ENCODE data around the gene REC114.

REC114 gene

DNA sequence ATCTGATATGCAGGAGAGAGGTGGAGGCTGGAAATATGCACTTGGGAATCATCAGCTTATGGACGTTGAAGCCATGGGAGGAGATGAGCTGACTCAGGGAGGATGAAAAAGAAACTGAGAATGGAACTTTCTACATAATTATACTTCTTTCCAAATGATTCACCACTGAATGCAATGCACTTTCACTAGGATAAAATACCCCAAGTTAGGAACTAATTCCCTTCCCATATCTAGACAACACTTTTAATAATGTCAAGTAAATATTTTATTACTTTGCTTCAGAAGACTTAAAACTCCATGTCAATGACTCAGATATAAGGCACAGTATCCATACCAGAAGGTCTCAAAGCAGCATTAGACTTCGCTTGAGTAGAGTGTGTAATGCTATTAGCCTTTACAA is 166.0 kb downstream of the REC114 start:
- DNase-seq, result no peak
